IMR-90 (cell line): ENCODE data around the gene ANTXR2. TPM values are rescaled to one million over a fixed set of nuclear protein-coding genes. Genes with fewer than 3 reads are reported as not detected.

ENCODE experiments used
- ATAC-seq: fragments of 200-7000 bp; cut with Tn5 transposase; 2 replicates; pipeline ENCODE4 v1.9.1; 2020; ENCODE audit warnings: low read depth, mild to moderate bottlenecking, moderate library complexity
- BruUV-seq: library from RNA; stranded (reverse); fragments of 400-500 nt; replicated peaks from 2 replicates; lab custom pipeline; 2021; lab: Mats Ljungman, UMichigan
- CTCF ChIA-PET: fragments of 300-600 bp; formaldehyde crosslinking; extraction: SDS; loops from one replicate; lab custom pipeline; 2021; ENCODE audit warnings: antibody characterized with exemption; lab: Yijun Ruan, JAX
- POLR2A ChIA-PET: fragments of 300-600 bp; sonication (Branson Sonifier 250); formaldehyde crosslinking; loops from one replicate; lab custom pipeline; 2022; ENCODE audit warnings: antibody characterized with exemption; ENCODE audit not compliant: unreplicated experiment; lab: Charles Lee
- DNase-seq: peaks from one replicate; pipeline ENCODE4 v3.0.0; 2013
- H2AFZ ChIP-seq: replicated peaks from 2 replicates; pipeline ENCODE3; 2013; ENCODE audit warnings: low read length, mild to moderate bottlenecking; ENCODE audit not compliant: poor library complexity
- H2AK5ac ChIP-seq: 2 replicates; pipeline ENCODE4 v1.6.1; 2013; ENCODE audit warnings: low read depth, low read length, inconsistent platforms
- H2AK9ac ChIP-seq: replicated peaks from 2 replicates; pipeline ENCODE3; 2013; ENCODE audit warnings: mild to moderate bottlenecking, low read depth, low read length, moderate library complexity; ENCODE audit not compliant: poor library complexity
- H2BK120ac ChIP-seq: 2 replicates; pipeline ENCODE4 v1.6.1; 2013; ENCODE audit warnings: low read depth, low read length, inconsistent platforms
- H2BK15ac ChIP-seq: 3 replicates; pipeline ENCODE4 v1.6.1; 2013; ENCODE audit warnings: low read depth, low read length, inconsistent platforms
- H2BK20ac ChIP-seq: 2 replicates; pipeline ENCODE4 v1.6.1; 2013; ENCODE audit warnings: low read depth, mild to moderate bottlenecking, inconsistent platforms, low read length, moderate library complexity
- H2BK5ac ChIP-seq: 2 replicates; pipeline ENCODE4 v1.6.1; 2013; ENCODE audit warnings: mild to moderate bottlenecking, low read depth, low read length, inconsistent platforms; ENCODE audit not compliant: poor library complexity, severe bottlenecking
- H3K14ac ChIP-seq: replicated peaks from 2 replicates; pipeline ENCODE4 v1.6.1; 2013; ENCODE audit warnings: low read depth, low read length, inconsistent platforms
- H3K18ac ChIP-seq: 2 replicates; pipeline ENCODE4 v1.6.1; 2013; ENCODE audit warnings: low read depth, low read length, control low read depth
- H3K23ac ChIP-seq: 2 replicates; pipeline ENCODE4 v1.6.1; 2013; ENCODE audit warnings: low read depth, low read length, inconsistent platforms
- H3K27ac ChIP-seq: 2 replicates; pipeline ENCODE4 v1.5.1; 2013; ENCODE audit warnings: mild to moderate bottlenecking, control low read depth, low read length; ENCODE audit not compliant: insufficient read depth
- H3K27me3 ChIP-seq: 2 replicates; pipeline ENCODE4 v1.6.1; 2013; ENCODE audit warnings: low read length; ENCODE audit not compliant: control insufficient read depth, insufficient read depth
- H3K36me3 ChIP-seq: 2 replicates; pipeline ENCODE4 v1.6.1; 2013; ENCODE audit warnings: low read length, mixed read lengths; ENCODE audit not compliant: control insufficient read depth, insufficient read depth
- H3K4ac ChIP-seq: 2 replicates; pipeline ENCODE4 v1.6.1; 2013; ENCODE audit warnings: low read depth, low read length, inconsistent platforms
- H3K4me1 ChIP-seq: 2 replicates; pipeline ENCODE4 v1.6.1; 2013; ENCODE audit warnings: low read length, mixed read lengths; ENCODE audit not compliant: control insufficient read depth, insufficient read depth
- H3K4me2 ChIP-seq: 2 replicates; pipeline ENCODE4 v1.6.1; 2013; ENCODE audit warnings: low read depth, mild to moderate bottlenecking, control low read depth, low read length, moderate library complexity
- H3K4me3 ChIP-seq: 2 replicates; pipeline ENCODE4 v1.5.1; 2013; ENCODE audit warnings: low read depth, mild to moderate bottlenecking, control low read depth, low read length, moderate library complexity; ENCODE audit not compliant: insufficient read depth
- H3K56ac ChIP-seq: 2 replicates; pipeline ENCODE4 v1.6.1; 2013; ENCODE audit warnings: low read length, inconsistent platforms; ENCODE audit not compliant: insufficient read depth; ENCODE audit errors: extremely low read depth
- H3K79me1 ChIP-seq, 2 experiments: 2 replicates each; pipeline ENCODE4 v1.6.1; 2013; ENCODE audit warnings: low read length in 2 of 2, inconsistent platforms in 1 of 2, low read depth in 1 of 2
- H3K9ac ChIP-seq: 2 replicates; pipeline ENCODE4 v1.6.1; 2013; ENCODE audit warnings: low read depth, low read length, control low read depth
- H3K9me1 ChIP-seq: 2 replicates; pipeline ENCODE4 v1.6.1; 2013; ENCODE audit warnings: low read length, inconsistent platforms; ENCODE audit not compliant: insufficient read depth
- H3K9me3 ChIP-seq: 2 replicates; pipeline ENCODE4 v1.6.1; 2013; ENCODE audit warnings: low read length; ENCODE audit not compliant: control insufficient read depth, insufficient read depth
- H4K20me1 ChIP-seq: 2 replicates; pipeline ENCODE4 v1.6.1; 2013; ENCODE audit warnings: low read length, inconsistent platforms; ENCODE audit not compliant: insufficient read depth
- H4K5ac ChIP-seq: 2 replicates; pipeline ENCODE4 v1.6.1; 2013; ENCODE audit warnings: mild to moderate bottlenecking, low read depth, low read length, control low read depth
- H4K8ac ChIP-seq, 2 experiments: 2 replicates each; pipeline ENCODE4 v1.6.1; 2013; ENCODE audit warnings: low read depth in 2 of 2, low read length in 2 of 2, control low read depth in 1 of 2, inconsistent platforms in 1 of 2
- H4K91ac ChIP-seq: 2 replicates; pipeline ENCODE4 v1.6.1; 2013; ENCODE audit warnings: low read depth, low read length, inconsistent platforms; ENCODE audit not compliant: insufficient read depth
- MAFK ChIP-seq: IDR thresholded peaks from 2 replicates; pipeline ENCODE4 v1.6.1; 2012; ENCODE audit warnings: low read depth, low read length, improper control_type of control experiment
- NFE2L2 ChIP-seq: fragments of 150-350 bp; IDR thresholded peaks from 2 replicates; pipeline ENCODE4 v1.6.1; 2016; ENCODE audit warnings: low read depth, mild to moderate bottlenecking, low read length
- SMC3 ChIP-seq: fragments of 150-350 bp; IDR thresholded peaks from 2 replicates; pipeline ENCODE4 v1.6.1; 2016; ENCODE audit warnings: low read depth, mild to moderate bottlenecking, antibody characterized with exemption, low read length, moderate library complexity
- WGBS, 2 experiments: methylation state at CpG; one replicate each; pipeline versions ENCODE4 v1.1.5 to v1.1.7; 2013; ENCODE audit warnings: missing lambda C conversion rate in 2 of 2; ENCODE audit not compliant: insufficient read length in 1 of 2; ENCODE audit errors: extremely low coverage in 2 of 2; 5-methylcytosine and 5-hydroxymethylcytosine counted together
- dilution Hi-C: fragments of 300-500 bp; cut with HindIII; formaldehyde crosslinking; loops from one replicate; pipeline ENCODE4 v1.14.3; 2018; ENCODE audit warnings: low sequenced_read_pairs; ENCODE audit not compliant: unreplicated experiment
- in situ Hi-C: fragments of 300-500 bp; cut with MboI; formaldehyde crosslinking; loops from 3 replicates; pipeline ENCODE4 v1.14.3; 2019; ENCODE audit warnings: low sequenced_read_pairs, inconsistent platforms, mixed read lengths
- intact Hi-C: fragments of 100-400 bp; cut with micrococcal nuclease; formaldehyde crosslinking; loops from 2 replicates; pipeline ENCODE4 v1.10.0; 2022
- polyA plus RNA-seq, 3 experiments: library from polyadenylated mRNA; depleted of rRNA; stranded (reverse); fragments of >200 nt; gene quantifications; 2 replicates each; pipeline ENCODE4 v1.2.3, GENCODE V29; 2012; ENCODE audit warnings: low replicate concordance in 1 of 3
- total RNA-seq: library from RNA; depleted of rRNA; stranded (reverse); fragments of >200 nt; gene quantifications from 2 replicates; pipeline ENCODE4 v1.2.3, GENCODE V29; 2012

ANTXR2 gene
- total and polyA plus RNA-seq, 2 of the 4 experiments (the other 2 are of a cell fraction), result 46.8 to 88.5 TPM

- Histone ChIP-seq H3K9me3 (no peaks in the 10 kb centered on the region), H2BK120ac (no peak overlapping the region), H3K4me2 (peak overlapping the region; percentile 46; the same call in 1 of the 2 replicates), H4K8ac (peak overlapping the region in 1 of 2 experiments; percentile 14; a peak in 1 of 4 replicates), H2AK5ac (no peak overlapping the region), H4K20me1 (peaks cover 3% of the 10 kb centered on the region; the same call in 1 of the 2 replicates), H3K27ac (no peak overlapping the region), H3K4me1 (peaks cover 1% of the 10 kb centered on the region; the same call in 1 of the 2 replicates), H3K4me3 (no peak overlapping the region), H2BK15ac (no peak overlapping the region), H3K9ac (no peak overlapping the region), H3K79me1 (peaks cover 27 to 42% of the 10 kb centered on the region in 2 experiments), H2BK20ac (no peak overlapping the region), H3K18ac (no peak overlapping the region), H3K56ac (no peak overlapping the region), H3K9me1 (peaks cover 6% of the 10 kb centered on the region; the same call in 1 of the 2 replicates), H3K4ac (no peak overlapping the region), H3K23ac (no peak overlapping the region; the same call in 1 of the 2 replicates), H3K27me3 (no peaks in the 10 kb centered on the region), H3K36me3 (peaks cover 20% of the 10 kb centered on the region), H2AK9ac (no peak overlapping the region), H2AFZ (no peak overlapping the region), H4K91ac (no peak overlapping the region), H3K14ac (no peak overlapping the region), H2BK5ac (peak overlapping the region; percentile 59), H4K5ac (no peak overlapping the region)
- no CpG with 5 or more reads among the region's 5 CpGs for WGBS, 2 experiments
- ATAC-seq (no peak), DNase-seq (peak; percentile 36)
- in situ Hi-C loops, result no loop called here
- BruUV-seq, result no TSS peak
- intact Hi-C loops, result no loop called here
- dilution Hi-C loops, result no loop called here
- ChIA-PET CTCF (interaction anchor here (0.6 kb wide), 2 partner anchors 152 to 218 kb away, joined by 3 read pairs; no protein-coding TSS in a partner anchor), POLR2A (no interaction called here)
- TF ChIP-seq SMC3, result no peak
- TF ChIP-seq MAFK, result no peak
- no peak for TF ChIP-seq NFE2L2
Observed at GRCh38 chr4:80069108-80069836, 3.8 kb downstream of the ANTXR2 start.
